GM23338 (cell line): ENCODE measurements around the gene IMPACT. TPM values are rescaled to one million over a fixed set of nuclear protein-coding genes. Genes with fewer than 3 reads are reported as not detected.

Experiments used
- ATAC-seq: fragments of 200-7000 bp; cut with Tn5 transposase; 3 replicates; pipeline ENCODE4 v1.9.1; 2020
- DNase-seq: peaks from one replicate; pipeline ENCODE4 v3.0.0-alpha.2; 2015; ENCODE audit warnings: low spot score
- H2AFZ ChIP-seq: fragments of 200-600 bp; sonication (generic); 2 replicates; pipeline ENCODE4 v1.8.0; 2016; ENCODE audit warnings: antibody characterized with exemption, mild to moderate bottlenecking, moderate library complexity
- H3F3A ChIP-seq: fragments of 200-600 bp; sonication (generic); replicated peaks from 2 replicates; pipeline ENCODE4 v1.8.0; 2017; ENCODE audit warnings: antibody characterized with exemption, mixed run types, low read depth
- H3K27ac ChIP-seq: fragments of 200-600 bp; sonication (generic); 2 replicates; pipeline ENCODE4 v1.6.1; 2016; ENCODE audit warnings: low read depth
- H3K27me3 ChIP-seq: fragments of 200-600 bp; sonication (generic); 2 replicates; pipeline ENCODE4 v1.8.0; 2016; ENCODE audit warnings: mild to moderate bottlenecking, mixed run types, moderate library complexity; ENCODE audit not compliant: insufficient read depth
- H3K36me3 ChIP-seq: fragments of 200-600 bp; sonication (generic); 2 replicates; pipeline ENCODE4 v1.8.0; 2016; ENCODE audit warnings: mild to moderate bottlenecking; ENCODE audit not compliant: insufficient read depth
- H3K4me1 ChIP-seq: fragments of 200-600 bp; sonication (generic); 2 replicates; pipeline ENCODE4 v1.8.0; 2016; ENCODE audit warnings: mild to moderate bottlenecking, moderate library complexity; ENCODE audit not compliant: insufficient read depth
- H3K4me2 ChIP-seq: fragments of 200-600 bp; sonication (generic); 2 replicates; pipeline ENCODE4 v1.7.1; 2017; ENCODE audit warnings: mixed run types
- H3K4me3 ChIP-seq: fragments of 200-600 bp; sonication (generic); 2 replicates; pipeline ENCODE4 v1.6.1; 2016; ENCODE audit warnings: mixed run types
- H3K79me2 ChIP-seq: fragments of 200-600 bp; sonication (generic); replicated peaks from 2 replicates; pipeline ENCODE4 v1.8.0; 2017; ENCODE audit warnings: mild to moderate bottlenecking; ENCODE audit not compliant: insufficient read depth
- H3K9me2 ChIP-seq: fragments of 200-600 bp; sonication (generic); 2 replicates; pipeline ENCODE4 v1.8.0; 2017; ENCODE audit not compliant: insufficient read depth
- H4K20me1 ChIP-seq: fragments of 200-600 bp; sonication (generic); replicated peaks from 2 replicates; pipeline ENCODE4 v1.8.0; 2017; ENCODE audit warnings: mild to moderate bottlenecking; ENCODE audit not compliant: insufficient read depth
- H3K27ac Mint-ChIP-seq: 2 replicates; pipeline ENCODE4 v1.8.0; 2020; ENCODE audit warnings: inconsistent platforms, mild to moderate bottlenecking, moderate library complexity, mixed read lengths
- H3K27me3 Mint-ChIP-seq: 3 replicates; pipeline ENCODE4 v1.8.0; 2022; ENCODE audit warnings: low read depth, mild to moderate bottlenecking, moderate library complexity, mixed read lengths, inconsistent platforms; ENCODE audit not compliant: insufficient read depth, poor library complexity
- H3K36me3 Mint-ChIP-seq: 3 replicates; pipeline ENCODE4 v1.8.0; 2021; ENCODE audit warnings: low read depth, mild to moderate bottlenecking, inconsistent platforms, moderate library complexity, mixed read lengths
- H3K4me1 Mint-ChIP-seq: 3 replicates; pipeline ENCODE4 v1.8.0; 2020; ENCODE audit warnings: mild to moderate bottlenecking, inconsistent platforms, mixed read lengths
- H3K4me3 Mint-ChIP-seq: 3 replicates; pipeline ENCODE4 v1.8.0; 2021; ENCODE audit warnings: moderate library complexity, mild to moderate bottlenecking, inconsistent platforms, mixed read lengths
- H3K9me3 Mint-ChIP-seq: 3 replicates; pipeline ENCODE4 v1.8.0; 2020; ENCODE audit warnings: moderate library complexity, mild to moderate bottlenecking, inconsistent platforms, mixed read lengths
- POLR2AphosphoS5 ChIP-seq: IDR thresholded peaks from 2 replicates; pipeline ENCODE4 v1.6.1; 2016; ENCODE audit warnings: antibody characterized with exemption, low read depth
- ZNF114 ChIP-seq: fragments of 250-450 bp; sonication (Bioruptor Pico); IDR thresholded peaks from 2 replicates; pipeline ENCODE4 v1.5.0; 2020; ENCODE audit warnings: mild to moderate bottlenecking, moderate library complexity
- polyA plus RNA-seq: library from polyadenylated mRNA; unstranded; fragments of >200 nt; fragmentation: Nextera tagmentation; extraction: Ambion mirVana; gene quantifications from 2 replicates; pipeline ENCODE4 v1.2.1, GENCODE V29; 2016
- total RNA-seq: library from RNA; depleted of rRNA; stranded (reverse); fragments of >200 nt; shearing (Covaris generic); gene quantifications from 2 replicates; pipeline ENCODE4 v1.2.3, GENCODE V29; 2014
- TF ChIP-seq, protein P1 (sequence below), 2 experiments: fragments of 200-600 bp in 1 of 2; sonication (generic) in 1 of 2; conservative IDR thresholded peaks; 2 replicates each; pipeline versions ENCODE4 v1.5.1 to v1.6.1; 2016 to 2017; ENCODE audit warnings: antibody characterized with exemption in 2 of 2, low read depth in 2 of 2, mild to moderate bottlenecking in 2 of 2, moderate library complexity in 1 of 2
- TF ChIP-seq, protein P2 (sequence below): IDR thresholded peaks from 2 replicates; pipeline ENCODE4 v1.6.1; 2016; ENCODE audit warnings: antibody characterized with exemption
- TF ChIP-seq, protein P3 (sequence below): fragments of 250-450 bp; sonication (Bioruptor Pico); IDR thresholded peaks from 2 replicates; pipeline ENCODE4 v1.5.0; 2020; ENCODE audit warnings: mild to moderate bottlenecking, moderate library complexity

IMPACT gene
- total and polyA plus RNA-seq, 2 experiments from 2014 or later, result 42.1 to 47.6 TPM

DNA sequence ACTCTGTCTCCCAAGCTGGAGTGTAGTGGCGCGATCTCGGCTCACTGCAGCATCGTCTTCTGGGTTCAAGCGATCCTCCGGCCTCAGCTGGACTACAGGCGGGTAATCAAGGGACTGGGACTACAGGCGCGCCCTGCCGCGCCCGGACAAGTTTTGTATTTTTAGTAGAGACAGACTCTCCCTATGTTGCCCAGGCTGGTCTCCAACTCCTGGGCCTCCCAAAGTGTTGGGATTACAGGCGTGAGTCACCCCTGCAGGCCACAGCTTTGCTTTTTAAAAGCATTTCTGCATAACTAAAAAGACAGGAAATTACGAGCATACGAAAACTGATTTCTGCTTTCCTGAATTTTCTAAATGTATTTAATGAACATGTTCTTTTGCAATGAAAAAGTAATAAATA is 27.9 kb upstream of the IMPACT start (continued):
- TF ChIP-seq, protein P1, sequence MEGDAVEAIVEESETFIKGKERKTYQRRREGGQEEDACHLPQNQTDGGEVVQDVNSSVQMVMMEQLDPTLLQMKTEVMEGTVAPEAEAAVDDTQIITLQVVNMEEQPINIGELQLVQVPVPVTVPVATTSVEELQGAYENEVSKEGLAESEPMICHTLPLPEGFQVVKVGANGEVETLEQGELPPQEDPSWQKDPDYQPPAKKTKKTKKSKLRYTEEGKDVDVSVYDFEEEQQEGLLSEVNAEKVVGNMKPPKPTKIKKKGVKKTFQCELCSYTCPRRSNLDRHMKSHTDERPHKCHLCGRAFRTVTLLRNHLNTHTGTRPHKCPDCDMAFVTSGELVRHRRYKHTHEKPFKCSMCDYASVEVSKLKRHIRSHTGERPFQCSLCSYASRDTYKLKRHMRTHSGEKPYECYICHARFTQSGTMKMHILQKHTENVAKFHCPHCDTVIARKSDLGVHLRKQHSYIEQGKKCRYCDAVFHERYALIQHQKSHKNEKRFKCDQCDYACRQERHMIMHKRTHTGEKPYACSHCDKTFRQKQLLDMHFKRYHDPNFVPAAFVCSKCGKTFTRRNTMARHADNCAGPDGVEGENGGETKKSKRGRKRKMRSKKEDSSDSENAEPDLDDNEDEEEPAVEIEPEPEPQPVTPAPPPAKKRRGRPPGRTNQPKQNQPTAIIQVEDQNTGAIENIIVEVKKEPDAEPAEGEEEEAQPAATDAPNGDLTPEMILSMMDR (conservative IDR thresholded peaks at IDR 0.05; ENCODE audit: low read depth in 2 of 2), result no peak
- no peak for TF ChIP-seq ZNF114
- TF ChIP-seq, protein P2, sequence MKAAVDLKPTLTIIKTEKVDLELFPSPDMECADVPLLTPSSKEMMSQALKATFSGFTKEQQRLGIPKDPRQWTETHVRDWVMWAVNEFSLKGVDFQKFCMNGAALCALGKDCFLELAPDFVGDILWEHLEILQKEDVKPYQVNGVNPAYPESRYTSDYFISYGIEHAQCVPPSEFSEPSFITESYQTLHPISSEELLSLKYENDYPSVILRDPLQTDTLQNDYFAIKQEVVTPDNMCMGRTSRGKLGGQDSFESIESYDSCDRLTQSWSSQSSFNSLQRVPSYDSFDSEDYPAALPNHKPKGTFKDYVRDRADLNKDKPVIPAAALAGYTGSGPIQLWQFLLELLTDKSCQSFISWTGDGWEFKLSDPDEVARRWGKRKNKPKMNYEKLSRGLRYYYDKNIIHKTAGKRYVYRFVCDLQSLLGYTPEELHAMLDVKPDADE, result no peak

DNA sequence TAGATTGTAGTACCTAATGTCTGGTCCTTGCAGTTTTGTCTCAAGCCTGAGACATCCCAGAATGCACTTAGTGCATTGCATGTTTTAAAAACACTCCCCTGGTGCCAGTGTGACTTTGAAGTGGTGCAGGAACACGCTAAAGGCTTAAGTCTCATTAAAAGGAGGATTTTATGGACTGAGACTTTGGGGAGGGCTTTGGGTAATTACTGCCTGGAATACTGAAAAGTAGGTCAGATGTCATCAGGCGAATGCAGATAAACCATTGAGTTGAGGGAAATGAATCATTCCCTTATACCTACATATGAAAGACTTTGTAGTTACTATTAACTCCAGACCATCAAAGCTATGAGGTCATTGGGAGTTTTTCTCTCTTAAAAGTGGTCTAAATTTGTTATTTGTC is 25.9 kb upstream of the IMPACT start:
- peak overlapping the region; percentile 16; the same call in 1 of the 2 replicates for H3K4me2 ChIP-seq
- no peak for DNase-seq

More for the DNA sequence above, 25.9 kb upstream of the IMPACT start:
- 0 out of 3 replicates have a peak overlapping the region, but pooled peaks have one; percentile 16 for H3K4me3 Mint-ChIP-seq
- H3K4me1 Mint-ChIP-seq, result peaks cover 36% of the 10 kb centered on the region
- TF ChIP-seq POLR2AphosphoS5, result no peak
- TF ChIP-seq, protein P1 (conservative IDR thresholded peaks at IDR 0.05; ENCODE audit: low read depth in 2 of 2), result no peak
- TF ChIP-seq, protein P3, sequence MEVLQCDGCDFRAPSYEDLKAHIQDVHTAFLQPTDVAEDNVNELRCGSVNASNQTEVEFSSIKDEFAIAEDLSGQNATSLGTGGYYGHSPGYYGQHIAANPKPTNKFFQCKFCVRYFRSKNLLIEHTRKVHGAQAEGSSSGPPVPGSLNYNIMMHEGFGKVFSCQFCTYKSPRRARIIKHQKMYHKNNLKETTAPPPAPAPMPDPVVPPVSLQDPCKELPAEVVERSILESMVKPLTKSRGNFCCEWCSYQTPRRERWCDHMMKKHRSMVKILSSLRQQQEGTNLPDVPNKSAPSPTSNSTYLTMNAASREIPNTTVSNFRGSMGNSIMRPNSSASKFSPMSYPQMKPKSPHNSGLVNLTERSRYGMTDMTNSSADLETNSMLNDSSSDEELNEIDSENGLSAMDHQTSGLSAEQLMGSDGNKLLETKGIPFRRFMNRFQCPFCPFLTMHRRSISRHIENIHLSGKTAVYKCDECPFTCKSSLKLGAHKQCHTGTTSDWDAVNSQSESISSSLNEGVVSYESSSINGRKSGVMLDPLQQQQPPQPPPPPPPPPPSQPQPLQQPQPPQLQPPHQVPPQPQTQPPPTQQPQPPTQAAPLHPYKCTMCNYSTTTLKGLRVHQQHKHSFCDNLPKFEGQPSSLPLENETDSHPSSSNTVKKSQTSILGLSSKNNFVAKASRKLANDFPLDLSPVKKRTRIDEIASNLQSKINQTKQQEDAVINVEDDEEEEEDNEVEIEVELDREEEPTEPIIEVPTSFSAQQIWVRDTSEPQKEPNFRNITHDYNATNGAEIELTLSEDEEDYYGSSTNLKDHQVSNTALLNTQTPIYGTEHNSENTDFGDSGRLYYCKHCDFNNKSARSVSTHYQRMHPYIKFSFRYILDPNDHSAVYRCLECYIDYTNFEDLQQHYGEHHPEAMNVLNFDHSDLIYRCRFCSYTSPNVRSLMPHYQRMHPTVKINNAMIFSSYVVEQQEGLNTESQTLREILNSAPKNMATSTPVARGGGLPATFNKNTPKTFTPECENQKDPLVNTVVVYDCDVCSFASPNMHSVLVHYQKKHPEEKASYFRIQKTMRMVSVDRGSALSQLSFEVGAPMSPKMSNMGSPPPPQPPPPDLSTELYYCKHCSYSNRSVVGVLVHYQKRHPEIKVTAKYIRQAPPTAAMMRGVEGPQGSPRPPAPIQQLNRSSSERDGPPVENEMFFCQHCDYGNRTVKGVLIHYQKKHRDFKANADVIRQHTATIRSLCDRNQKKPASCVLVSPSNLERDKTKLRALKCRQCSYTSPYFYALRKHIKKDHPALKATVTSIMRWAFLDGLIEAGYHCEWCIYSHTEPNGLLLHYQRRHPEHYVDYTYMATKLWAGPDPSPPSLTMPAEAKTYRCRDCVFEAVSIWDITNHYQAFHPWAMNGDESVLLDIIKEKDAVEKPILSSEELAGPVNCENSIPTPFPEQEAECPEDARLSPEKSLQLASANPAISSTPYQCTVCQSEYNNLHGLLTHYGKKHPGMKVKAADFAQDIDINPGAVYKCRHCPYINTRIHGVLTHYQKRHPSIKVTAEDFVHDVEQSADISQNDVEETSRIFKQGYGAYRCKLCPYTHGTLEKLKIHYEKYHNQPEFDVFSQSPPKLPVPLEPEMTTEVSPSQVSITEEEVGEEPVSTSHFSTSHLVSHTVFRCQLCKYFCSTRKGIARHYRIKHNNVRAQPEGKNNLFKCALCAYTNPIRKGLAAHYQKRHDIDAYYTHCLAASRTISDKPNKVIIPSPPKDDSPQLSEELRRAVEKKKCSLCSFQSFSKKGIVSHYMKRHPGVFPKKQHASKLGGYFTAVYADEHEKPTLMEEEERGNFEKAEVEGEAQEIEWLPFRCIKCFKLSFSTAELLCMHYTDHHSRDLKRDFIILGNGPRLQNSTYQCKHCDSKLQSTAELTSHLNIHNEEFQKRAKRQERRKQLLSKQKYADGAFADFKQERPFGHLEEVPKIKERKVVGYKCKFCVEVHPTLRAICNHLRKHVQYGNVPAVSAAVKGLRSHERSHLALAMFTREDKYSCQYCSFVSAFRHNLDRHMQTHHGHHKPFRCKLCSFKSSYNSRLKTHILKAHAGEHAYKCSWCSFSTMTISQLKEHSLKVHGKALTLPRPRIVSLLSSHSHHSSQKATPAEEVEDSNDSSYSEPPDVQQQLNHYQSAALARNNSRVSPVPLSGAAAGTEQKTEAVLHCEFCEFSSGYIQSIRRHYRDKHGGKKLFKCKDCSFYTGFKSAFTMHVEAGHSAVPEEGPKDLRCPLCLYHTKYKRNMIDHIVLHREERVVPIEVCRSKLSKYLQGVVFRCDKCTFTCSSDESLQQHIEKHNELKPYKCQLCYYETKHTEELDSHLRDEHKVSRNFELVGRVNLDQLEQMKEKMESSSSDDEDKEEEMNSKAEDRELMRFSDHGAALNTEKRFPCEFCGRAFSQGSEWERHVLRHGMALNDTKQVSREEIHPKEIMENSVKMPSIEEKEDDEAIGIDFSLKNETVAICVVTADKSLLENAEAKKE (CRISPR knock-in tag), result no peak
- Histone ChIP-seq H3K27ac (no peak overlapping the region), H3K9me2 (no peaks in the 10 kb centered on the region), H3K4me1 (peaks cover 43% of the 10 kb centered on the region), H4K20me1 (no peaks in the 10 kb centered on the region), H3K4me3 (no peak overlapping the region), H3K27me3 (no peaks in the 10 kb centered on the region), H3F3A (peaks cover 4% of the 10 kb centered on the region; the same call in 1 of the 2 replicates), H3K36me3 (no peaks in the 10 kb centered on the region), H2AFZ (no peak overlapping the region), H3K79me2 (peaks cover 16% of the 10 kb centered on the region)
- H3K36me3 Mint-ChIP-seq, result no peaks in the 10 kb centered on the region
- H3K27me3 Mint-ChIP-seq, result peaks cover 2% of the 10 kb centered on the region
- ATAC-seq, result no peak
- no peak overlapping the region for H3K27ac Mint-ChIP-seq
- no peaks in the 10 kb centered on the region for H3K9me3 Mint-ChIP-seq
